ENCODE data around the gene TXNDC17.

- no peak for TF ChIP-seq CTCF (IDR thresholded peaks at IDR 0.05)
- no peak for TF ChIP-seq POLR2A (IDR thresholded peaks at IDR 0.05; ENCODE audit: low read depth)
These were observed 45.2 kb downstream of the TXNDC17 start for GRCh38 chr17:6686026-6686425.
